ENCODE measurements around the gene SLC1A5.

SLC1A5 gene

GRCh38 chr19:46741447-46741846, 46.9 kb downstream of the SLC1A5 start:
- Histone ChIP-seq H3K9ac (ENCODE audit: low read depth, low read length) (no peak overlapping the region), H3K4me3 (ENCODE audit: low read depth in 1 of 2, low read length in 2 of 2) (no peak overlapping the region), H3K79me2 (ENCODE audit: insufficient read depth, low read length) (peaks cover 97% of the 10 kb centered on the region), H3K36me3 (ENCODE audit: insufficient read depth, low read length) (peaks cover 74% of the 10 kb centered on the region), H3K4me1 (ENCODE audit: insufficient read depth, low read length) (peaks cover 33% of the 10 kb centered on the region), H3K9me3 (ENCODE audit: insufficient read depth, low read length, severe bottlenecking) (no peaks in the 10 kb centered on the region), H3K27me3 (ENCODE audit: insufficient read depth, low read length, poor library complexity) (no peaks in the 10 kb centered on the region), H4K20me1 (ENCODE audit: insufficient read depth, low read length) (peaks cover 88% of the 10 kb centered on the region), H3K4me2 (ENCODE audit: insufficient read depth, low read length) (no peak overlapping the region), H3K27ac (ENCODE audit: low read length) (no peak overlapping the region), H2AFZ (ENCODE audit: low read depth, low read length) (no peak overlapping the region)
- DNase-seq (no peak), ATAC-seq (ENCODE audit: insufficient read depth, low read depth) (no peak)
- no peak for TF ChIP-seq CTCF (IDR thresholded peaks at IDR 0.05; ENCODE audit: borderline replicate concordance, extremely low read depth, low read length, poor library complexity, severe bottlenecking)
- TF ChIP-seq EZH2 (IDR thresholded peaks at IDR 0.05; ENCODE audit: borderline replicate concordance, low read depth, low read length, severe bottlenecking): no peak

GRCh38 chr19:46739290-46739771, 49.1 kb downstream of the SLC1A5 start:
- H2AFZ ChIP-seq (ENCODE audit: low read depth, low read length): no peak overlapping the region
- H3K4me2 ChIP-seq (ENCODE audit: insufficient read depth, low read length): no peak overlapping the region
- no peak overlapping the region for H3K27ac ChIP-seq (ENCODE audit: low read length)
- TF ChIP-seq CTCF (IDR thresholded peaks at IDR 0.05; ENCODE audit: borderline replicate concordance, extremely low read depth, low read length, poor library complexity, severe bottlenecking) (no peak), EZH2 (IDR thresholded peaks at IDR 0.05; ENCODE audit: borderline replicate concordance, low read depth, low read length, severe bottlenecking) (no peak)
- H3K79me2 ChIP-seq (ENCODE audit: insufficient read depth, low read length): peaks cover 89% of the 10 kb centered on the region
- H4K20me1 ChIP-seq (ENCODE audit: insufficient read depth, low read length): peaks cover 74% of the 10 kb centered on the region
- no peak for DNase-seq
- no peak overlapping the region for H3K4me3 ChIP-seq (ENCODE audit: low read depth in 1 of 2, low read length in 2 of 2)
- no peaks in the 10 kb centered on the region for H3K9me3 ChIP-seq (ENCODE audit: insufficient read depth, low read length, severe bottlenecking)
- peaks cover 80% of the 10 kb centered on the region for H3K36me3 ChIP-seq (ENCODE audit: insufficient read depth, low read length)
- no peak overlapping the region for H3K9ac ChIP-seq (ENCODE audit: low read depth, low read length)
- peaks cover 23% of the 10 kb centered on the region for H3K4me1 ChIP-seq (ENCODE audit: insufficient read depth, low read length)
- no peak for ATAC-seq (ENCODE audit: insufficient read depth, low read depth)
- no peaks in the 10 kb centered on the region for H3K27me3 ChIP-seq (ENCODE audit: insufficient read depth, low read length, poor library complexity)

- no peaks in the 10 kb centered on the region for H3K9me3 ChIP-seq (ENCODE audit: insufficient read depth, low read length, severe bottlenecking)
- TF ChIP-seq EZH2 (IDR thresholded peaks at IDR 0.05; ENCODE audit: borderline replicate concordance, low read depth, low read length, severe bottlenecking): no peak
- no peak for TF ChIP-seq CTCF (IDR thresholded peaks at IDR 0.05; ENCODE audit: borderline replicate concordance, extremely low read depth, low read length, poor library complexity, severe bottlenecking)
- peaks cover 9% of the 10 kb centered on the region for H3K4me1 ChIP-seq (ENCODE audit: insufficient read depth, low read length)
- no peak overlapping the region for H3K4me3 ChIP-seq (ENCODE audit: low read depth in 1 of 2, low read length in 2 of 2)
- DNase-seq: no peak
- H3K27me3 ChIP-seq (ENCODE audit: insufficient read depth, low read length, poor library complexity): no peaks in the 10 kb centered on the region
- no peak for ATAC-seq (ENCODE audit: insufficient read depth, low read depth)
- H3K36me3 ChIP-seq (ENCODE audit: insufficient read depth, low read length): peaks cover 86% of the 10 kb centered on the region
- H3K9ac ChIP-seq (ENCODE audit: low read depth, low read length): no peak overlapping the region
- no peak overlapping the region for H2AFZ ChIP-seq (ENCODE audit: low read depth, low read length)
- H3K79me2 ChIP-seq (ENCODE audit: insufficient read depth, low read length): peaks cover 89% of the 10 kb centered on the region
- no peak overlapping the region for H3K27ac ChIP-seq (ENCODE audit: low read length)
- no peak overlapping the region for H3K4me2 ChIP-seq (ENCODE audit: insufficient read depth, low read length)
- H4K20me1 ChIP-seq (ENCODE audit: insufficient read depth, low read length): peaks cover 75% of the 10 kb centered on the region
These were observed 50.6 kb downstream of the SLC1A5 start for GRCh38 chr19:46737761-46738171.

- ATAC-seq (ENCODE audit: insufficient read depth, low read depth): no peak
- Histone ChIP-seq H3K4me3 (ENCODE audit: low read depth in 1 of 2, low read length in 2 of 2) (no peak overlapping the region), H3K36me3 (ENCODE audit: insufficient read depth, low read length) (peaks cover 87% of the 10 kb centered on the region), H3K27ac (ENCODE audit: low read length) (no peak overlapping the region), H3K9ac (ENCODE audit: low read depth, low read length) (no peak overlapping the region), H3K4me1 (ENCODE audit: insufficient read depth, low read length) (0 out of 2 replicates have a peak, but pooled peaks cover 6% of the 10 kb centered on the region), H2AFZ (ENCODE audit: low read depth, low read length) (no peak overlapping the region), H3K4me2 (ENCODE audit: insufficient read depth, low read length) (no peak overlapping the region), H4K20me1 (ENCODE audit: insufficient read depth, low read length) (peaks cover 77% of the 10 kb centered on the region), H3K9me3 (ENCODE audit: insufficient read depth, low read length, severe bottlenecking) (no peaks in the 10 kb centered on the region), H3K79me2 (ENCODE audit: insufficient read depth, low read length) (peaks cover 89% of the 10 kb centered on the region), H3K27me3 (ENCODE audit: insufficient read depth, low read length, poor library complexity) (no peaks in the 10 kb centered on the region)
- no peak for DNase-seq
- TF ChIP-seq EZH2 (IDR thresholded peaks at IDR 0.05; ENCODE audit: borderline replicate concordance, low read depth, low read length, severe bottlenecking) (no peak), CTCF (IDR thresholded peaks at IDR 0.05; ENCODE audit: borderline replicate concordance, extremely low read depth, low read length, poor library complexity, severe bottlenecking) (no peak)
These were observed 51.1 kb downstream of the SLC1A5 start for GRCh38 chr19:46737298-46737654.

All from DND-41 (cell line).